ENCODE results near the gene CAVIN2. TPM values are rescaled to one million over a fixed set of nuclear protein-coding genes. Genes with fewer than 3 reads are reported as not detected.

Gene CAVIN2
- total and polyA plus RNA-seq, 9 of the 15 experiments (the other 6 are each of a cell fraction or from before 2014, with no cell fraction given): 20.6 to 92.4 (median 69.0) TPM

DNA sequence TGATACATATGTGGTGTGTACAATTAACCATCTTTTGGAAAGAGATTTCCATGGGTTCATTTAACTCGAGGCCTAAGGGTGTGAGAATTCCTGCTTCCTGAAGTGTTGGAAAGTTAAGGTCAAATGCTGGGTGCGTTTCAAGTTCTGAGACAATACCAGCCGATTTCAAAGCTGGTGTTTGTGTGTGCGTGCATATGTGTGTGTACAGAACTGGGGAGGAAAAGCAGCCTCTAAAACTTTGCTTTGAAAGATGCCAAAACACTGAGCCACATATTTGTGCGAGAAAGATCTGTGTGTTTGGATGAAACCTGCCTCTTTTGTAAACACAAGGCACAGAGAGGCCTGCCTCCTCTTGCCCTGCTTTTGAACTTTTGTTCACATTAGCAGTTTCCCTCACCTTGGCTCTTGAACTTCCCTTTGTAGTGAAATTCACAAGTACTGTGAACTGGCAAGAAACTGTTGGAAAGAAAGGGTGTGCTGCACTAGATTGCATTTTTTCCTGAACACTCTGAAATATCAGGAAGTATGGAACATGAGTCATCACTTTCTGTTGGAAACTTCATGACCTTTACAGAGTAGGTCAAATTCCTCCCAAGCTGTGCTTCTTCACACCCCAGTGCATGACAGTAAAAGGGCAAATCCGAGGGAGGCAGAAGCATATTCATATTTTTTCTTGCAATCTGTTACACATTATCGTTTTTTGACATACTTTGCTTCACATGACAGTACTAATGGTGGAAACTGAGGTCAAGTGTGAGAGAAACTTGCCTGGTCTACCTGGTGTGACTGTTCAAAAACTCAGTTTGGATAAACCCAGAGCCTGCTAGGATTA, 20.0 kb upstream of the CAVIN2 start (continued):
- TF ChIP-seq, protein P1, sequence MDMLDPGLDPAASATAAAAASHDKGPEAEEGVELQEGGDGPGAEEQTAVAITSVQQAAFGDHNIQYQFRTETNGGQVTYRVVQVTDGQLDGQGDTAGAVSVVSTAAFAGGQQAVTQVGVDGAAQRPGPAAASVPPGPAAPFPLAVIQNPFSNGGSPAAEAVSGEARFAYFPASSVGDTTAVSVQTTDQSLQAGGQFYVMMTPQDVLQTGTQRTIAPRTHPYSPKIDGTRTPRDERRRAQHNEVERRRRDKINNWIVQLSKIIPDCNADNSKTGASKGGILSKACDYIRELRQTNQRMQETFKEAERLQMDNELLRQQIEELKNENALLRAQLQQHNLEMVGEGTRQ (CRISPR knock-in tag; IDR thresholded peaks at IDR 0.05): no peak
- TF ChIP-seq HLTF (IDR thresholded peaks at IDR 0.05) (no peak), SRSF7 (optimal IDR thresholded peaks at IDR 0.05; ENCODE audit: low read depth, low read length) (no peak), NR2C1 (IDR thresholded peaks at IDR 0.05) (no peak; the same call in none of the 2 replicates), NR2C1 (tag; IDR thresholded peaks at IDR 0.05) (peak; percentile 70), GABPB1 (CRISPR knock-in tag; IDR thresholded peaks at IDR 0.05) (no peak), NFE2 (IDR thresholded peaks at IDR 0.05; ENCODE audit: low read depth) (peak; percentile 85), GABPA (tag; conservative IDR thresholded peaks at IDR 0.05; ENCODE audit: low read depth) (0 out of 2 replicates have a peak, but pooled peaks have one; percentile 19), SRSF1 (IDR thresholded peaks at IDR 0.05; ENCODE audit: low read depth, low read length) (no peak), RCOR1 (IDR thresholded peaks at IDR 0.05; ENCODE audit: borderline replicate concordance in 1 of 2, low read depth in 2 of 2, low read length in 2 of 2) (peak in 1 of 2 experiments; percentile 44; a peak in 1 of 4 replicates), ZNF316 (IDR thresholded peaks at IDR 0.05) (peak; percentile 98), C11orf30 (IDR thresholded peaks at IDR 0.05; ENCODE audit: low read depth) (peak; percentile 94), TEAD1 (CRISPR knock-in tag; IDR thresholded peaks at IDR 0.05) (0 out of 4 replicates have a peak, but pooled peaks of 1 of the 2 experiments have one; percentile 11), DACH1 (IDR thresholded peaks at IDR 0.05; ENCODE audit: partially characterized antibody) (no peak), SMARCA4 (IDR thresholded peaks at IDR 0.05) (peak; percentile 72), NEUROD1 (IDR thresholded peaks at IDR 0.05; ENCODE audit: borderline replicate concordance, low read depth, low read length, partially characterized antibody) (no peak), NBN (IDR thresholded peaks at IDR 0.05; ENCODE audit: low read depth) (no peak), CXXC5 (CRISPR knock-in tag; IDR thresholded peaks at IDR 0.05) (0 out of 2 replicates have a peak, but pooled peaks have one; percentile 29), HSF4 (CRISPR knock-in tag; IDR thresholded peaks at IDR 0.05; ENCODE audit: borderline replicate concordance) (no peak), MAFF (IDR thresholded peaks at IDR 0.05; ENCODE audit: low read length) (peak; percentile 85), ARID1B (IDR thresholded peaks at IDR 0.05) (peak; percentile 74), TEAD4 (IDR thresholded peaks at IDR 0.05; ENCODE audit: low read length) (peak; percentile 51; the same call in 1 of the 2 replicates), TEAD4 (CRISPR knock-in tag; IDR thresholded peaks at IDR 0.05; ENCODE audit: borderline replicate concordance) (no peak)
- TF ChIP-seq, protein P2, sequence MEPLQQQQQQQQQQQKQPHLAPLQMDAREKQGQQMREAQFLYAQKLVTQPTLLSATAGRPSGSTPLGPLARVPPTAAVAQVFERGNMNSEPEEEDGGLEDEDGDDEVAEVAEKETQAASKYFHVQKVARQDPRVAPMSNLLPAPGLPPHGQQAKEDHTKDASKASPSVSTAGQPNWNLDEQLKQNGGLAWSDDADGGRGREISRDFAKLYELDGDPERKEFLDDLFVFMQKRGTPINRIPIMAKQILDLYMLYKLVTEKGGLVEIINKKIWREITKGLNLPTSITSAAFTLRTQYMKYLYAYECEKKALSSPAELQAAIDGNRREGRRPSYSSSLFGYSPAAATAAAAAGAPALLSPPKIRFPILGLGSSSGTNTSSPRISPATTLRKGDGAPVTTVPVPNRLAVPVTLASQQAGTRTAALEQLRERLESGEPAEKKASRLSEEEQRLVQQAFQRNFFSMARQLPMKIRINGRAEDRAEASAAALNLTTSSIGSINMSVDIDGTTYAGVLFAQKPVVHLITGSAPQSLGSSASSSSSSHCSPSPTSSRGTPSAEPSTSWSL (CRISPR knock-in tag; IDR thresholded peaks at IDR 0.05; ENCODE audit: borderline replicate concordance): no peak

Data from K562 (cell line).